HG03469 (cell line): ENCODE measurements around the gene CARMIL1.
"Not testable (repeated sequence)": the region's sequence is repeated elsewhere in the genome, so short reads cannot be mapped to it uniquely, and the experiment has no call there.

ENCODE experiments used
- ATAC-seq: cut with Tn5 transposase; IDR thresholded peaks from one replicate; pipeline ENCODE4 v1.9.1; 2021; ENCODE audit warnings: mild to moderate bottlenecking, moderate library complexity, moderate number of reproducible peaks; ENCODE audit not compliant: unreplicated experiment

The CARMIL1 gene

GRCh38 chr6:25435416-25435985, 156.3 kb downstream of the CARMIL1 start:
- ATAC-seq = no peak

- ATAC-seq = no peak
These were observed 157.6 kb downstream of the CARMIL1 start for GRCh38 chr6:25436760-25437159.

GRCh38 chr6:25439368-25439767, 160.2 kb downstream of the CARMIL1 start:
- no peak for ATAC-seq

- no peak for ATAC-seq
These were observed 162.6 kb downstream of the CARMIL1 start for GRCh38 chr6:25441663-25442270.

GRCh38 chr6:25442898-25443297, 163.7 kb downstream of the CARMIL1 start:
- no peak for ATAC-seq

GRCh38 chr6:25444521-25444920, 165.3 kb downstream of the CARMIL1 start:
- not testable (repeated sequence) for ATAC-seq

GRCh38 chr6:25446830-25447569, 167.8 kb downstream of the CARMIL1 start:
- no peak for ATAC-seq

- ATAC-seq = no peak
These were observed 168.4 kb downstream of the CARMIL1 start for GRCh38 chr6:25447570-25447929.

- ATAC-seq = no peak
These were observed 169.9 kb downstream of the CARMIL1 start for GRCh38 chr6:25448965-25449538.

- no peak for ATAC-seq
These were observed 170.6 kb downstream of the CARMIL1 start for GRCh38 chr6:25449774-25450173.

GRCh38 chr6:25450469-25451198, 171.5 kb downstream of the CARMIL1 start:
- no peak for ATAC-seq

- ATAC-seq = no peak
These were observed 172.9 kb downstream of the CARMIL1 start for GRCh38 chr6:25452031-25452430.

GRCh38 chr6:25453288-25453687, 174.1 kb downstream of the CARMIL1 start:
- no peak for ATAC-seq

- no peak for ATAC-seq
These were observed 175.0 kb downstream of the CARMIL1 start for GRCh38 chr6:25454136-25454535.

GRCh38 chr6:25456249-25457040, 177.3 kb downstream of the CARMIL1 start:
- no peak for ATAC-seq

- ATAC-seq = no peak
These were observed 178.3 kb downstream of the CARMIL1 start for GRCh38 chr6:25457516-25457915.

GRCh38 chr6:25458485-25458884, 179.3 kb downstream of the CARMIL1 start:
- no peak for ATAC-seq

- ATAC-seq = no peak
These were observed 183.2 kb downstream of the CARMIL1 start for GRCh38 chr6:25462235-25462897.

GRCh38 chr6:25463441-25463840, 184.3 kb downstream of the CARMIL1 start:
- ATAC-seq = no peak

- no peak for ATAC-seq
These were observed 185.1 kb downstream of the CARMIL1 start for GRCh38 chr6:25464225-25464624.
